ENCODE results near the gene RNF151. TPM values are rescaled to one million over a fixed set of nuclear protein-coding genes. Genes with fewer than 3 reads are reported as not detected.
A peak's percentile ranks its signal among the peaks of the same experiment; 100 is the strongest.

Gene RNF151
- total RNA-seq, 1 experiment from 2014 or later = 0.28 TPM

DNA sequence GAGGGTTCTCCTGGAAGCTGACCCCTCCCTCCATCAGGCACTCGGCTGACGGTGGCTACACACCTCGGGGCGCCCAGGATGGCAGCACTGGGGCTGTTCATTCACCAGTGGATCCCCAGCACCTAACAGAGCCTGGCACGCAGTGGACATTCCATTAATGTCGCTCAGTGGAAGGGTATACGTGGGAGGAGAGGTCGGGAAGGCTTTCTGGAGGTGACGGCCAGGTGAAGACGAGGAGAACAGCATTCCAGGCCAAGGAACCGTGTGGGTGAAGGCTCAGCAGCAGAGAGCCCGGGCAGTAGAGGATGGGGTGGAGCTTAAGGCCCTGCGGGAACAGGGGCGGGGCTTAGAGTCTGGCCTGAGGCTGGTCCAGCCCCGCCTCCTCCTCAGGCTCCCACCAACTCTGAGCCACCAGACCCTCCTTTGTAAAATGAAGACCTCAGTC lies 45.9 kb upstream of the RNF151 start:
- H3K9me3 ChIP-seq (ENCODE audit: control insufficient read depth, low read depth, low read length) = no peaks in the 10 kb centered on the region
- no peak overlapping the region for H3K4ac ChIP-seq (ENCODE audit: low read depth, low read length)
- no peak overlapping the region for H2BK15ac ChIP-seq (ENCODE audit: low read depth, low read length)
- no peak overlapping the region for H3K9ac ChIP-seq (ENCODE audit: extremely low read depth, insufficient read length, low read length)
- no CpG with 5 or more reads among the region's 15 CpGs for WGBS (ENCODE audit: extremely low coverage, insufficient read length, low lambda C conversion rate)
- no peak overlapping the region for H3K56ac ChIP-seq (ENCODE audit: insufficient read length, low read depth, low read length)
- no peaks in the 10 kb centered on the region; the same call in 1 of the 2 replicates for H3K4me1 ChIP-seq (ENCODE audit: insufficient read depth, low read length)
- no peak overlapping the region for H2BK12ac ChIP-seq (ENCODE audit: insufficient read length, low read depth, low read length)
- peaks cover 4% of the 10 kb centered on the region for H3K23me2 ChIP-seq (ENCODE audit: insufficient read length, low read depth, low read length, poor library complexity, severe bottlenecking)
- Mint-ChIP-seq H3K4me1 (peaks cover 14 to 52% of the 10 kb centered on the region in 2 experiments), H3K36me3 (ENCODE audit: insufficient read depth in 1 of 3, low read depth in 3 of 3) (peaks cover 0 to 2% (median 0%) of the 10 kb centered on the region in 3 experiments; a peak in 1 of 7 replicates), H3K27me3 (ENCODE audit: low read depth) (peaks cover 89% of the 10 kb centered on the region), H3K27ac (no peak overlapping the region), H3K4me3 (peak overlapping the region in 1 of 2 experiments; percentile 59; a peak in 3 of 5 replicates), H3K9me3 (peaks cover 2% of the 10 kb centered on the region in 2 experiments; a peak in 3 of 5 replicates)
- no peak overlapping the region for H3K14ac ChIP-seq (ENCODE audit: insufficient read depth, low read length)
- no peak overlapping the region for H2AFZ ChIP-seq (ENCODE audit: low read length)
- H3K18ac ChIP-seq (ENCODE audit: insufficient read length, low read depth, low read length) = no peak overlapping the region
- peak; percentile 88 for DNase-seq
- H3K79me2 ChIP-seq (ENCODE audit: insufficient read depth, low read length) = no peaks in the 10 kb centered on the region
- H3K27ac ChIP-seq (ENCODE audit: insufficient read length, low read depth, low read length) = no peak overlapping the region
- H3K4me2 ChIP-seq (ENCODE audit: insufficient read depth, insufficient read length, low read length) = peak overlapping the region; percentile 48
- H3K23ac ChIP-seq (ENCODE audit: insufficient read length, low read depth, low read length) = no peak overlapping the region
- no peak overlapping the region for H2BK5ac ChIP-seq (ENCODE audit: insufficient read length, low read length)
- H4K91ac ChIP-seq (ENCODE audit: insufficient read length, low read depth, low read length) = no peak overlapping the region
- no peak overlapping the region for H4K8ac ChIP-seq (replicated peaks; ENCODE audit: insufficient read length, low read depth, low read length)
- H2BK20ac ChIP-seq (ENCODE audit: low read depth, low read length, poor library complexity, severe bottlenecking) = no peak overlapping the region
- H3K27me3 ChIP-seq (ENCODE audit: insufficient read depth, low read length) = peaks cover 43% of the 10 kb centered on the region
- no peaks in the 10 kb centered on the region for H3K79me1 ChIP-seq (ENCODE audit: insufficient read depth, low read depth, low read length, poor library complexity, severe bottlenecking)
- TF ChIP-seq, protein P1, sequence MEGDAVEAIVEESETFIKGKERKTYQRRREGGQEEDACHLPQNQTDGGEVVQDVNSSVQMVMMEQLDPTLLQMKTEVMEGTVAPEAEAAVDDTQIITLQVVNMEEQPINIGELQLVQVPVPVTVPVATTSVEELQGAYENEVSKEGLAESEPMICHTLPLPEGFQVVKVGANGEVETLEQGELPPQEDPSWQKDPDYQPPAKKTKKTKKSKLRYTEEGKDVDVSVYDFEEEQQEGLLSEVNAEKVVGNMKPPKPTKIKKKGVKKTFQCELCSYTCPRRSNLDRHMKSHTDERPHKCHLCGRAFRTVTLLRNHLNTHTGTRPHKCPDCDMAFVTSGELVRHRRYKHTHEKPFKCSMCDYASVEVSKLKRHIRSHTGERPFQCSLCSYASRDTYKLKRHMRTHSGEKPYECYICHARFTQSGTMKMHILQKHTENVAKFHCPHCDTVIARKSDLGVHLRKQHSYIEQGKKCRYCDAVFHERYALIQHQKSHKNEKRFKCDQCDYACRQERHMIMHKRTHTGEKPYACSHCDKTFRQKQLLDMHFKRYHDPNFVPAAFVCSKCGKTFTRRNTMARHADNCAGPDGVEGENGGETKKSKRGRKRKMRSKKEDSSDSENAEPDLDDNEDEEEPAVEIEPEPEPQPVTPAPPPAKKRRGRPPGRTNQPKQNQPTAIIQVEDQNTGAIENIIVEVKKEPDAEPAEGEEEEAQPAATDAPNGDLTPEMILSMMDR (conservative IDR thresholded peaks at IDR 0.05) = no peak
- H4K20me1 ChIP-seq (ENCODE audit: control insufficient read depth, insufficient read depth, insufficient read length) = no peaks in the 10 kb centered on the region
- H4K5ac ChIP-seq (ENCODE audit: insufficient read length, low read depth, low read length) = no peak overlapping the region
- no peak overlapping the region for H2AK5ac ChIP-seq (ENCODE audit: insufficient read length, low read length)
- H3T11ph ChIP-seq (ENCODE audit: low read length) = no peak overlapping the region
- no peak overlapping the region for H2BK120ac ChIP-seq (ENCODE audit: low read depth, low read length, poor library complexity, severe bottlenecking)

Measured in H9 (cell line).